DMS114 treated with DMSO at 0.1 percent for 48 hours (cell line): ENCODE data around the gene CGB8.
"Not testable (repeated sequence)": the region's sequence is repeated elsewhere in the genome, so short reads cannot be mapped to it uniquely, and the experiment has no call there.

ENCODE experiments used
- DNase-seq: peaks from one replicate; lab custom pipeline; 2025; ENCODE audit not compliant: unreplicated experiment; lab: John Stamatoyannopoulos, UW

The CGB8 gene

GRCh38 chr19:49049011-49049410, at the start of gene CGB8:
Gene CGB8, minus strand, starts transcription at chr19:49049111. Its CDS starts 372 bp downstream, at chr19:49048739.
- not testable (repeated sequence) for DNase-seq

- DNase-seq = peak; percentile 29
Observed at GRCh38 chr19:49097453-49098288, 48.8 kb upstream of the CGB8 start.

GRCh38 chr19:49094505-49095482, 45.9 kb upstream of the CGB8 start:
- no peak for DNase-seq

- DNase-seq = no peak
Observed at GRCh38 chr19:49092686-49093085, 43.8 kb upstream of the CGB8 start.

GRCh38 chr19:49091391-49092038, 42.6 kb upstream of the CGB8 start:
- DNase-seq = no peak

GRCh38 chr19:49086296-49086695, 37.4 kb upstream of the CGB8 start:
- no peak for DNase-seq

GRCh38 chr19:49085868-49086232, 36.9 kb upstream of the CGB8 start:
- no peak for DNase-seq

GRCh38 chr19:49085020-49085867, 36.3 kb upstream of the CGB8 start, which contains the start of gene SNRNP70:
Gene SNRNP70, plus strand, starts transcription at chr19:49085451. Its CDS starts 964 bp downstream, at chr19:49086415.
- DNase-seq = peak; percentile 91

GRCh38 chr19:49084206-49085019, 35.5 kb upstream of the CGB8 start:
- DNase-seq = no peak

GRCh38 chr19:49081273-49081672, 32.4 kb upstream of the CGB8 start:
- DNase-seq = no peak

- no peak for DNase-seq
Observed at GRCh38 chr19:49080392-49080791, 31.5 kb upstream of the CGB8 start.

GRCh38 chr19:49074869-49075268, 26.0 kb upstream of the CGB8 start:
- DNase-seq = not testable (repeated sequence)

GRCh38 chr19:49073514-49074378, 24.8 kb upstream of the CGB8 start:
- DNase-seq = no peak

GRCh38 chr19:49071860-49072547, 23.1 kb upstream of the CGB8 start:
- no peak for DNase-seq

- no peak for DNase-seq
Observed at GRCh38 chr19:49070416-49070815, 21.5 kb upstream of the CGB8 start.

- no peak for DNase-seq
Observed at GRCh38 chr19:49069026-49069425, 20.1 kb upstream of the CGB8 start.

GRCh38 chr19:49067554-49067953, 18.6 kb upstream of the CGB8 start:
- DNase-seq = no peak
